ENCODE data around the gene EEF2. TPM values are rescaled to one million over a fixed set of nuclear protein-coding genes. Genes with fewer than 3 reads are reported as not detected.

Gene EEF2
- total RNA-seq, 1 experiment from 2014 or later, result 1,742 TPM

Small RNA genes lying within 50 kb of the gene (microRNA-seq; reads per million reads assigned to microRNA genes)
- not detected for gene MIR637 (ENCODE audit: borderline number of aligned reads, borderline replicate concordance)

Other genes with a start within 250 kb of the EEF2 start
- gene APBA3, start 223.8 kb downstream of the EEF2 start, total RNA-seq (2021), result 16.0 and 22.1 TPM in 2 replicates
- gene MRPL54, start 222.8 kb downstream of the EEF2 start, total RNA-seq (2021), result 31.6 and 42.0 TPM in 2 replicates
- not detected in 2 replicates for gene RAX2, start 213.2 kb downstream of the EEF2 start, total RNA-seq (2021)
- not detected in 2 replicates for gene MATK, start 199.1 kb downstream of the EEF2 start, total RNA-seq (2021)
- gene ZFR2, start 116.4 kb downstream of the EEF2 start, total RNA-seq (2021), result not detected in 2 replicates
- gene ATCAY, start 104.8 kb downstream of the EEF2 start, total RNA-seq (2021), result not detected in 2 replicates
- gene NMRK2, start 52.4 kb downstream of the EEF2 start, total RNA-seq (2021), result not detected in 2 replicates
- 38.1 and 46.5 TPM in 2 replicates for gene DAPK3, start 14.4 kb downstream of the EEF2 start, total RNA-seq (2021)
- 25.5 and 26.5 TPM in 2 replicates for gene PIAS4, start 22.3 kb upstream of the EEF2 start, total RNA-seq (2021)
- 41.2 and 48.2 TPM in 2 replicates for gene ZBTB7A, start 81.4 kb upstream of the EEF2 start, total RNA-seq (2021)
- 160 and 211 TPM in 2 replicates for gene MAP2K2, start 138.7 kb upstream of the EEF2 start, total RNA-seq (2021)
- not detected in 2 replicates for gene CREB3L3, start 168.2 kb upstream of the EEF2 start, total RNA-seq (2021)
- 22.2 and 23.2 TPM in 2 replicates for gene SIRT6, start 197.1 kb upstream of the EEF2 start, total RNA-seq (2021)
- 0.79 and 1.0 TPM in 2 replicates for gene ANKRD24, start 197.2 kb upstream of the EEF2 start, total RNA-seq (2021)
- not detected in 2 replicates for gene EBI3, start 244.1 kb upstream of the EEF2 start, total RNA-seq (2021)

Data from PC-9 (cell line).